GM12878 (cell line): ENCODE data around the gene HOXC5. TPM values are rescaled to one million over a fixed set of nuclear protein-coding genes. Genes with fewer than 3 reads are reported as not detected.

Experiments
- ATAC-seq: fragments of 200-7000 bp; cut with Tn5 transposase; 3 replicates; pipeline ENCODE4 v1.9.1; 2020; ENCODE audit warnings: mild to moderate bottlenecking, moderate library complexity
- BruUV-seq: library from RNA; stranded (reverse); fragments of 400-500 nt; replicated peaks from 2 replicates; lab custom pipeline; 2021; lab: Mats Ljungman, UMichigan
- CTCF ChIA-PET: fragments of 300-600 bp; sonication (Branson Sonifier 250); formaldehyde crosslinking; extraction: SDS; loops from one replicate; lab custom pipeline; 2021; ENCODE audit warnings: inconsistent platforms; lab: Yijun Ruan, JAX
- POLR2A ChIA-PET: fragments of 350-600 bp; formaldehyde crosslinking; extraction: SDS; loops from one replicate; lab custom pipeline; 2021; ENCODE audit warnings: inconsistent platforms; lab: Charles Lee
- RAD21 ChIA-PET: fragments of 300-600 bp; sonication (Branson Sonifier 250); formaldehyde crosslinking; loops from one replicate; lab custom pipeline; 2023; ENCODE audit warnings: antibody characterized with exemption; ENCODE audit not compliant: unreplicated experiment; lab: Charles Lee
- SMC1A ChIA-PET: fragments of 300-600 bp; sonication (Branson Sonifier 250); formaldehyde crosslinking; loops from one replicate; lab custom pipeline; 2023; ENCODE audit not compliant: unreplicated experiment, uncharacterized antibody; lab: Charles Lee
- DNase-seq: peaks from one replicate; pipeline ENCODE4 v3.0.0-alpha.2; 2011; ENCODE audit warnings: low read depth, low spot score
- FAIRE-seq: peaks from 3 replicates; lab custom pipeline; 2011; peaks lifted over from hg19 to GRCh38; lab: Jason Lieb, UNC
- H2AFZ ChIP-seq: 2 replicates; pipeline ENCODE4 v1.6.0; 2011; ENCODE audit warnings: low read depth, low read length, control low read depth; ENCODE audit not compliant: control insufficient read depth
- H3K27ac ChIP-seq: 2 replicates; pipeline ENCODE4 v1.5.1; 2011; ENCODE audit warnings: control low read depth; ENCODE audit not compliant: control insufficient read depth, insufficient read depth
- H3K27me3 ChIP-seq, 2 experiments: replicated peaks in 1 of 2; 2 replicates each; pipeline versions ENCODE4 v1.6.0 to v1.6.1; 2011; ENCODE audit warnings: low read length in 1 of 2; ENCODE audit not compliant: control insufficient read depth in 2 of 2, insufficient read depth in 2 of 2
- H3K36me3 ChIP-seq, 2 experiments: 2 replicates each; pipeline ENCODE4 v1.5.1; 2011; ENCODE audit warnings: low read length in 1 of 2; ENCODE audit not compliant: control insufficient read depth in 2 of 2, insufficient read depth in 2 of 2
- H3K4me1 ChIP-seq: 2 replicates; pipeline ENCODE4 v1.6.1; 2011; ENCODE audit warnings: mild to moderate bottlenecking, low read length, moderate library complexity, mixed read lengths; ENCODE audit not compliant: control insufficient read depth, insufficient read depth
- H3K4me2 ChIP-seq: 2 replicates; pipeline ENCODE4 v1.6.0; 2011; ENCODE audit warnings: control low read depth; ENCODE audit not compliant: control insufficient read depth, insufficient read depth
- H3K4me3 ChIP-seq: fragments of 200-600 bp; sonication (generic); 2 replicates; pipeline ENCODE4 v1.5.1; 2016
- H3K79me2 ChIP-seq: 2 replicates; pipeline ENCODE4 v1.6.0; 2011; ENCODE audit warnings: low read length; ENCODE audit not compliant: control insufficient read depth, insufficient read depth
- H3K9ac ChIP-seq: 2 replicates; pipeline ENCODE4 v1.8.0; 2011; ENCODE audit warnings: low read length, control low read depth, mixed read lengths; ENCODE audit not compliant: control insufficient read depth, insufficient read depth
- H3K9me3 ChIP-seq: replicated peaks from 3 replicates; pipeline ENCODE4 v1.5.1; 2011; ENCODE audit warnings: mild to moderate bottlenecking, low read length; ENCODE audit not compliant: control insufficient read depth, insufficient read depth
- H4K20me1 ChIP-seq: 2 replicates; pipeline ENCODE4 v1.6.0; 2011; ENCODE audit not compliant: control insufficient read depth, insufficient read depth
- IKZF1 ChIP-seq: fragments of 450-650 bp; conservative IDR thresholded peaks from 2 replicates; pipeline ENCODE4 v1.6.1; 2017; ENCODE audit warnings: antibody characterized with exemption, mild to moderate bottlenecking
- IRF5 ChIP-seq: fragments of 450-650 bp; IDR thresholded peaks from 2 replicates; pipeline ENCODE4 v1.6.1; 2017; ENCODE audit warnings: borderline replicate concordance
- JUND ChIP-seq: IDR thresholded peaks from 2 replicates; pipeline ENCODE4 v1.6.1; 2012; ENCODE audit warnings: low read depth, mild to moderate bottlenecking, low read length, improper control_type of control experiment, moderate library complexity
- PKNOX1 ChIP-seq: fragments of 450-650 bp; IDR thresholded peaks from 2 replicates; pipeline ENCODE4 v1.6.1; 2016; ENCODE audit warnings: mild to moderate bottlenecking
- RELA ChIP-seq: fragments of 450-650 bp; IDR thresholded peaks from 2 replicates; pipeline ENCODE4 v1.8.0; 2014; ENCODE audit warnings: borderline replicate concordance; ENCODE audit not compliant: partially characterized antibody
- RELB ChIP-seq: fragments of 450-650 bp; IDR thresholded peaks from 2 replicates; pipeline ENCODE4 v1.6.1; 2017; ENCODE audit warnings: low read depth, mild to moderate bottlenecking, moderate library complexity
- ZBTB33 ChIP-seq: fragments of 450-650 bp; IDR thresholded peaks from 2 replicates; pipeline ENCODE4 v1.6.1; 2017; ENCODE audit warnings: mild to moderate bottlenecking
- ZBTB40 ChIP-seq: fragments of 450-650 bp; IDR thresholded peaks from 2 replicates; pipeline ENCODE4 v1.6.1; 2016; ENCODE audit warnings: mild to moderate bottlenecking, moderate library complexity, borderline replicate concordance
- WGBS: methylation state at CpG from one replicate; pipeline ENCODE4 v1.1.6; 2016; ENCODE audit warnings: low lambda C conversion rate; ENCODE audit not compliant: insufficient replicate concordance, insufficient coverage; ENCODE audit errors: missing lambda C conversion rate; 5-methylcytosine and 5-hydroxymethylcytosine counted together
- in situ Hi-C: fragments of 300-500 bp; cut with MboI; formaldehyde crosslinking; loops from 9 replicates; pipeline ENCODE4 v1.14.3; 2018; ENCODE audit warnings: mixed read lengths
- intact Hi-C: fragments of 100-400 bp; cut with micrococcal nuclease; formaldehyde crosslinking; loops from one replicate; pipeline ENCODE4 v1.14.2; 2022; ENCODE audit not compliant: unreplicated experiment
- polyA plus RNA-seq, 11 experiments: library from polyadenylated mRNA; depleted of rRNA in 4 of 11; unstranded in 6 of 11; stranded (reverse) in 5 of 11; fragments of >200 nt; fragmentation: Nextera tagmentation in 4 of 11; fragmentation: Illumina TruSeq in 1 of 11; extraction: Ambion mirVana in 4 of 11; extraction: Trizol in 1 of 11; gene quantifications; 1 replicate in 1 of 11; 2 replicates in 10 of 11; pipeline versions ENCODE4 v1.2.1 to v1.2.3, GENCODE V29; 2011 to 2016; ENCODE audit warnings: inconsistent platforms in 2 of 11, missing spikeins in 2 of 11, low read depth in 1 of 11
- total RNA-seq, 4 experiments: library from RNA; depleted of rRNA in 3 of 4; stranded (reverse); fragments of >200 nt in 3 of 4; fragmentation: Illumina TruSeq in 1 of 4; extraction: Trizol in 1 of 4; gene quantifications; 2 replicates each; pipeline versions ENCODE4 v1.2.1 to v1.2.3, GENCODE V29; 2013 to 2021

HOXC5 gene
- total and polyA plus RNA-seq, 10 of the 15 experiments (the other 5 are each of a cell fraction or from before 2014, with no cell fraction given): 0.11 TPM; not detected in 9

GRCh38 chr12:54021432-54022013 is 11.3 kb upstream of the HOXC5 start:
- Histone ChIP-seq H3K9ac (peak overlapping the region; percentile 31; the same call in 1 of the 2 replicates), H3K79me2 (no peaks in the 10 kb centered on the region), H3K36me3 (no peaks in the 10 kb centered on the region), H3K9me3 (no peaks in the 10 kb centered on the region), H2AFZ (peak overlapping the region; percentile 75), H3K4me1 (peaks cover 27% of the 10 kb centered on the region), H3K4me2 (peak overlapping the region; percentile 71), H3K4me3 (no peak overlapping the region), H4K20me1 (no peaks in the 10 kb centered on the region), H3K27ac (no peak overlapping the region), H3K27me3 (peaks cover 0 to 5% of the 10 kb centered on the region in 2 experiments; a peak in 2 of 4 replicates)
- POLR2A ChIA-PET: interaction anchor here (0.6 to 1.2 kb wide), 2 partner anchors 11 to 14 kb away, joined by 3 read pairs; partner anchors contain the start of gene HOXC5
- CTCF ChIA-PET: interaction anchor here (0.5 to 13.4 kb wide), 8 partner anchors 10 to 841 kb away, joined by 3 to 343 read pairs (median 4); partner anchors contain the start of genes HOXC5, HOXC8, SMUG1 and ZNF740
- ATAC-seq: peak; percentile 28
- SMC1A ChIA-PET: interaction anchor here (1.0 to 2.9 kb wide), 4 partner anchors 11 to 186 kb away, joined by 3 to 9 read pairs (median 5); partner anchors contain the start of genes HOXC4 and HOXC5
- RAD21 ChIA-PET: interaction anchor here (0.8 to 1.6 kb wide), 3 partner anchors 11 to 169 kb away, joined by 3 to 10 read pairs (median 3); partner anchors contain the start of gene HOXC5
- BruUV-seq: no TSS peak
- in situ Hi-C loops (loop anchor here (10.0 kb wide), 2 partner anchors 173 to 343 kb away; partner anchors contain the start of gene GPR84), intact Hi-C loops (loop anchor here (1.0 kb wide), 1 partner anchor 15 kb away; no protein-coding TSS in a partner anchor)
- 6% methylated on average over 16 of the region's 16 CpGs for WGBS
- no peak for DNase-seq
- FAIRE-seq: no peak
- no peak for TF ChIP-seq ZBTB33
- TF ChIP-seq RELB: peak; percentile 52; the same call in 1 of the 2 replicates
- 0 out of 2 replicates have a peak, but pooled peaks have one; percentile 15 for TF ChIP-seq PKNOX1
- no peak for TF ChIP-seq ZBTB40
- TF ChIP-seq JUND: no peak
- peak; percentile 37; the same call in 1 of the 2 replicates for TF ChIP-seq IKZF1
- no peak for TF ChIP-seq IRF5
- peak; percentile 23 for TF ChIP-seq RELA
